Measurements from ENCODE around the gene VPS8. TPM values are rescaled to one million over a fixed set of nuclear protein-coding genes. Genes with fewer than 3 reads are reported as not detected.
A peak's percentile ranks its signal among the peaks of the same experiment; 100 is the strongest.

VPS8 gene
- total RNA-seq, 2 experiments from 2014 or later: 30.2 to 33.3 TPM

DNA sequence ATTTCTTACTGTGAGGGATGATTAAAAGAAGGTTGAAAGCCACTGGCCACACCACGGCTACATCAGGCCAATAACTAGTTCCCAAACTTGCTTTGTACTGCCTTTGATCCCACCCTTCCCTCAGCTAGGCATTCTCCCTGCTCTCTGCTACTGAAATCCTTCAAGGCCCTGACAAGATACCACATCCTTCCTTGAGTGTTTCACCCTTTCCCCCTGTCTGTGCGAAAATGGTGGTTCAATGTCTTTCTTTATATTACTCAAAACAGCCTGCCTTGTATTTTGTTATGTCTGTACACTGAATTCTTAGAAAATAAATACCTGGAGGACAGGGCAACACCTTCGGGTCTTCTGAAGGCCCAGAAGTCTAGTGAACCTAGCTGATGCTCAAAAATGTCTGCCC is 932 bp upstream of the VPS8 start:
- Mint-ChIP-seq H3K36me3 (ENCODE audit: low read depth) (peaks cover 3% of the 10 kb centered on the region), H3K27me3 (no peaks in the 10 kb centered on the region), H3K9me3 (no peaks in the 10 kb centered on the region), H3K4me1 (ENCODE audit: low read depth) (peaks cover 43% of the 10 kb centered on the region), H3K27ac (peak overlapping the region; percentile 77), H3K4me3 (peak overlapping the region; percentile 35)
- peak; percentile 35 for DNase-seq
- ATAC-seq: peak; percentile 24
- CTCF ChIA-PET: interaction anchor here (1.6 to 2.3 kb wide), 3 partner anchors 12 to 33 kb away, joined by 5 to 10 read pairs (median 5); no protein-coding TSS in a partner anchor
- TF ChIP-seq, protein P1, sequence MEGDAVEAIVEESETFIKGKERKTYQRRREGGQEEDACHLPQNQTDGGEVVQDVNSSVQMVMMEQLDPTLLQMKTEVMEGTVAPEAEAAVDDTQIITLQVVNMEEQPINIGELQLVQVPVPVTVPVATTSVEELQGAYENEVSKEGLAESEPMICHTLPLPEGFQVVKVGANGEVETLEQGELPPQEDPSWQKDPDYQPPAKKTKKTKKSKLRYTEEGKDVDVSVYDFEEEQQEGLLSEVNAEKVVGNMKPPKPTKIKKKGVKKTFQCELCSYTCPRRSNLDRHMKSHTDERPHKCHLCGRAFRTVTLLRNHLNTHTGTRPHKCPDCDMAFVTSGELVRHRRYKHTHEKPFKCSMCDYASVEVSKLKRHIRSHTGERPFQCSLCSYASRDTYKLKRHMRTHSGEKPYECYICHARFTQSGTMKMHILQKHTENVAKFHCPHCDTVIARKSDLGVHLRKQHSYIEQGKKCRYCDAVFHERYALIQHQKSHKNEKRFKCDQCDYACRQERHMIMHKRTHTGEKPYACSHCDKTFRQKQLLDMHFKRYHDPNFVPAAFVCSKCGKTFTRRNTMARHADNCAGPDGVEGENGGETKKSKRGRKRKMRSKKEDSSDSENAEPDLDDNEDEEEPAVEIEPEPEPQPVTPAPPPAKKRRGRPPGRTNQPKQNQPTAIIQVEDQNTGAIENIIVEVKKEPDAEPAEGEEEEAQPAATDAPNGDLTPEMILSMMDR (IDR thresholded peaks at IDR 0.05): no peak
- POLR2A ChIA-PET: interaction anchor here (2.8 kb wide), 1 partner anchor 12 kb away, joined by 8 read pairs; no protein-coding TSS in a partner anchor
- intact Hi-C loops (cut with micrococcal nuclease): no loop called here

DNA sequence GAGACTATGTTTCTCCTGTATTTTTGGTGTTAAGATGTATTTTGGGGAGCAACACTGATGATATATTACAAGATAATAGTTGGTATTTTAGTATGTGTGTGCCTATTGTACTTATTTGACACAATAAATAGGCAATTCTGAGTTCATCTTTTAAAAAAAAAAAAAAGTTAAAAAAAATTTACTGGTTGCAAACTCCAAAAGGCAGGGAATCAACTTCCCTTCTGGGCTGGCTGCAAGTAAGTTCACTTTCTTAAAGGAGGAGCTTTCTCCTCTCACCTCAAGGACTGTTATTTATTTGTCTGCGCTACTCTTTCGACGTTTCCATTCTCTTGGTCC is 335 bp upstream of the VPS8 start:
- no peaks in the 10 kb centered on the region for H3K27me3 Mint-ChIP-seq
- H3K4me3 Mint-ChIP-seq: peak overlapping the region; percentile 81
- H3K36me3 Mint-ChIP-seq (ENCODE audit: low read depth): peaks cover 5% of the 10 kb centered on the region
- TF ChIP-seq, protein P1 (IDR thresholded peaks at IDR 0.05): no peak
- H3K27ac Mint-ChIP-seq: peak overlapping the region; percentile 92
- ATAC-seq (no peak), DNase-seq (no peak)
- intact Hi-C loops (cut with micrococcal nuclease): no loop called here
- CTCF ChIA-PET: interaction anchor here (1.6 to 2.3 kb wide), 3 partner anchors 11 to 33 kb away, joined by 5 to 10 read pairs (median 5); no protein-coding TSS in a partner anchor
- no peaks in the 10 kb centered on the region for H3K9me3 Mint-ChIP-seq
- peaks cover 48% of the 10 kb centered on the region for H3K4me1 Mint-ChIP-seq (ENCODE audit: low read depth)
- POLR2A ChIA-PET: interaction anchor here (2.8 kb wide), 1 partner anchor 12 kb away, joined by 8 read pairs; no protein-coding TSS in a partner anchor

DNA sequence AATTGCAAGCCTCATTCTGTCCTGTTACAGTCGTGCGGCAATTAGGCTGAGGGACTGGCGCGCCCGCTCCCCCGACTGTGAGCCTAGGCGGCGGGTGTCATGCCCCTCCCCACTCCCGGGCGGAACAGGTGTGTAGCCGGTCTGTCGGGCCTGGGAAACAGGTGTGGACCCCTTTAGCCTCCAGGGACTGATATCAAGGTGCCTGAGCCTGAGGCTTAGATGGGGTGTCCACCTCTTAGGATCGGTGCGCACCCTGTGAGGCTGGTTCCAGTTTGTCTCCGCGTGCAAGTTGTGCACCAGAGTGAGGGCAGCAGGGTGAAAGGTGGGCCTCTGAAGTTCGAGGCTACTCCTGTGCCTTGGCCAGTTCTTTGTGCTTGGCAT is 686 bp downstream of the VPS8 start:
- H3K4me1 Mint-ChIP-seq (ENCODE audit: low read depth): peaks cover 54% of the 10 kb centered on the region
- TF ChIP-seq, protein P1 (IDR thresholded peaks at IDR 0.05): no peak
- H3K4me3 Mint-ChIP-seq: peak overlapping the region; percentile 81
- ChIA-PET POLR2A (interaction anchor here (2.8 kb wide), 1 partner anchor 11 kb away, joined by 8 read pairs; no protein-coding TSS in a partner anchor), CTCF (interaction anchor here (1.1 to 2.3 kb wide), 3 partner anchors 10 to 22 kb away, joined by 5 to 10 read pairs (median 6); no protein-coding TSS in a partner anchor)
- intact Hi-C loops (cut with micrococcal nuclease): no loop called here
- DNase-seq: peak; percentile 39
- peak overlapping the region; percentile 92 for H3K27ac Mint-ChIP-seq
- no peaks in the 10 kb centered on the region for H3K9me3 Mint-ChIP-seq
- no peak for ATAC-seq
- no peaks in the 10 kb centered on the region for H3K27me3 Mint-ChIP-seq
- H3K36me3 Mint-ChIP-seq (ENCODE audit: low read depth): peaks cover 9% of the 10 kb centered on the region

DNA sequence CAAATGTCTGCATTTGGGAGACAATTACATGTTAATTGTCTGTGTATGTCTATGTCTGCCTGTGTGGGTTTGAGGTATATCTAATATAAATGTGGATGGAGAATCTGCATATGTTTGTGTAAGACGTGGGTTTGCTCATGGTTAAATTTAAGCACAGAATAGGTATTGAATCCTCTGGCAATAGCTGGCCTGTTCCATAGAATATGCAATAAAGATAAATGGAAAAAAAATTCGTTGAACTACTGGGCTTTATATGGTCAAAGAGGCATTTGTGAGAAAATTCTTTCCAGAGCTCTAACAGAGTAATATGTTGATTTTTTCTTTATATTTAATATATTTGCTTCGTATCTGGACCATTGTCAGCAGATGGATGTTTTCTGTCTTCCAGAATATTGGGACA is 1.4 kb downstream of the VPS8 start:
- Mint-ChIP-seq H3K4me1 (ENCODE audit: low read depth) (peaks cover 57% of the 10 kb centered on the region), H3K9me3 (no peaks in the 10 kb centered on the region), H3K27me3 (no peaks in the 10 kb centered on the region), H3K27ac (no peak overlapping the region), H3K4me3 (peak overlapping the region; percentile 81), H3K36me3 (ENCODE audit: low read depth) (peaks cover 9% of the 10 kb centered on the region)
- intact Hi-C loops (cut with micrococcal nuclease): no loop called here
- POLR2A ChIA-PET: interaction anchor here (2.8 kb wide), 1 partner anchor 10 kb away, joined by 8 read pairs; no protein-coding TSS in a partner anchor
- CTCF ChIA-PET: interaction anchor here (0.7 to 2.6 kb wide), 5 partner anchors 9 to 955 kb away, joined by 3 to 17 read pairs (median 6); partner anchors contain the start of gene EPHB3
- no peak for ATAC-seq
- DNase-seq: no peak
- TF ChIP-seq, protein P1 (IDR thresholded peaks at IDR 0.05): no peak

DNA sequence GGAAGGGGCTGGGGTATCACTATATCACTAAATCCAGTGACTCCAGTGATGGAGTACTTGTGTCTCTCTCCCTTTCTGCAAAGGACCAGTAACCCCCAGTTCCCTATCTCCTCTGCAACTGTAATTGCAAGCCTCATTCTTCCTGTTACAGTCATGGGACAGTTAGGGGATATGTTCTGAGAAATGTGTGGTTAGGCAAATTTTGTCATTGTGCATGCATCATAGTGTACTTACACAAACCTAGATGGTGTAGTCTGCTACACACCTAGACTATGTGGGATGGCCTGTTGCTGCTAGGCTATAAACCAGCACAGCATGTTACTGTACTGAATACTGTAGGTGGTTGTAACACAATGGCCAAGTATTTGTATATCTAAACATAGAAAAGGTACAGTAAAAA is 2.2 kb downstream of the VPS8 start:
- H3K4me1 Mint-ChIP-seq (ENCODE audit: low read depth): peaks cover 54% of the 10 kb centered on the region
- peak overlapping the region; percentile 69 for H3K27ac Mint-ChIP-seq
- TF ChIP-seq, protein P1 (IDR thresholded peaks at IDR 0.05): no peak
- H3K9me3 Mint-ChIP-seq: no peaks in the 10 kb centered on the region
- H3K36me3 Mint-ChIP-seq (ENCODE audit: low read depth): peaks cover 9% of the 10 kb centered on the region
- intact Hi-C loops (cut with micrococcal nuclease): no loop called here
- DNase-seq (no peak), ATAC-seq (peak; percentile 22)
- no peaks in the 10 kb centered on the region for H3K27me3 Mint-ChIP-seq
- POLR2A ChIA-PET: interaction anchor here (2.8 kb wide), 1 partner anchor 9 kb away, joined by 8 read pairs; no protein-coding TSS in a partner anchor
- H3K4me3 Mint-ChIP-seq: no peak overlapping the region
- CTCF ChIA-PET: interaction anchor here (0.6 to 2.6 kb wide), 5 partner anchors 9 to 253 kb away, joined by 3 to 17 read pairs (median 5); partner anchors contain the start of gene EPHB3

Data from activated CD8-positive, alpha-beta T cell treated with anti-CD3 and anti-CD28 coated beads for 36 hours (primary cell).